Epithelial cell of alveolus of lung (primary cell): ENCODE data around the gene NBDY. TPM values are rescaled to one million over a fixed set of nuclear protein-coding genes. Genes with fewer than 3 reads are reported as not detected.

Source experiments
- total RNA-seq: library from RNA; depleted of rRNA; stranded (reverse); fragments of >200 nt; gene quantifications from 2 replicates; pipeline ENCODE4 v1.2.1, GENCODE V29; 2015

NBDY gene
- 13.6 and 27.9 TPM in 2 replicates for total RNA-seq

DNA sequence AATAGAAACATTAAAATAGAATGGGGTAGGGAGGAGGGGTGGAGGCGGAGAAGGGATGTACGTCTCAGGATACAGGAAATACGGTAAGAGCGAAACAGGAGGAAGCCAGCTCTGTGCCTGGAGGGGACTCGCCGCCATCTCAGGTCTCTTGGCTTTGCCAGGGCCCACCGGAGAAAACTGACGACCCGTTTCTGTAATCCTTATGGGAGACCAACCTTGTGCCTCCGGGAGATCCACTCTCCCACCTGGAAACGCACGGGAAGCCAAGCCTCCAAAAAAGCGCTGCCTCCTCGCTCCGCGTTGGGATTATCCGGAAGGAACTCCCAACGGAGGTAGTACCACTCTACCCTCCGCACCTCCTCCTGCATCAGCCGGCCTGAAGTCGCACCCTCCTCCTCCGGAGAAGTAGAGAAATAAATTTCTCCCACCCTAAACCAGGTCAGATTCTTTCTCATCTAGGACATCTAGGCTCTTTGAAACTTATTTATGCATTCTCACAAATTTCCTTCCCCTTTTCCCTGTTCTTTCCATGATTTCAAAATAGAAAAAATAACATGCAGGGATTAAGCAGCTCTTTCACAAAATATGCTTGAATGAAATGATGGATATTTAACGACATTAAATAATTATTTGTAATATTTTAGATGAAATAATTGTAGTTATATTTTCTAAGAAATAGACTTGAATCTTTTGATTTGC is at the start of gene NBDY:
TSS of gene NBDY (plus strand) at position 92 of the 699 bp plus-strand sequence. CDS start at position 203, 111 bp downstream.

Other genes with a start within 250 kb of the NBDY start
- gene UBQLN2, start 165.6 kb upstream of the NBDY start, total RNA-seq, result 20.6 and 34.4 TPM in 2 replicates